ENCODE data around the gene SLC8A3. TPM values are rescaled to one million over a fixed set of nuclear protein-coding genes. Genes with fewer than 3 reads are reported as not detected.

The SLC8A3 gene
- total RNA-seq, 4 donors from 2014 or later: 0.09 to 1.7 (median 0.23) TPM; not detected in 1

DNA sequence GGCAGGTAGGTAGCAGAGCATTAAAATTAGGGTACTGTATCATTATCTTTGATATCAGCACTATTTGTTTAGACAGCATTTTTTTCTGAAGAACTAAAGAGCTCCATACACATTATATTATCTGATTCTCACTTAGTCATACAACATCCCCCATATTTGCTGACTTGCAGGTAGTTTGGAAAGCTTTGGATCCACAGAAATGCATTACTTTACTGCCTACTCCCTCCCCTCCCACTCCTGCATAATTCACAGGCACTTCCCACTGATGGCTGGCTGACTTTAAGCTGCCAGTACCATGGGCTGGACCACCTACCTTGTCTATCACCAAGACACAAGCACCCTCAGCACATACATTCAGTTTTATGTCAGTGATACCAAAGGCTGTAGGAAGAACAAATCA lies 110.4 kb downstream of the SLC8A3 start:
- Histone ChIP-seq H3K4me3 (no peak overlapping the region), H3K27ac (no peak overlapping the region), H3K27me3 (peaks cover 0 to 38% (median 0%) of the 10 kb centered on the region in 4 donors), H3K4me1 (no peaks in the 10 kb centered on the region), H3K36me3 (no peaks in the 10 kb centered on the region), H3K9me3 (no peaks in the 10 kb centered on the region)
- TF ChIP-seq POLR2A (IDR thresholded peaks at IDR 0.05): no peak
- TF ChIP-seq, protein P1, sequence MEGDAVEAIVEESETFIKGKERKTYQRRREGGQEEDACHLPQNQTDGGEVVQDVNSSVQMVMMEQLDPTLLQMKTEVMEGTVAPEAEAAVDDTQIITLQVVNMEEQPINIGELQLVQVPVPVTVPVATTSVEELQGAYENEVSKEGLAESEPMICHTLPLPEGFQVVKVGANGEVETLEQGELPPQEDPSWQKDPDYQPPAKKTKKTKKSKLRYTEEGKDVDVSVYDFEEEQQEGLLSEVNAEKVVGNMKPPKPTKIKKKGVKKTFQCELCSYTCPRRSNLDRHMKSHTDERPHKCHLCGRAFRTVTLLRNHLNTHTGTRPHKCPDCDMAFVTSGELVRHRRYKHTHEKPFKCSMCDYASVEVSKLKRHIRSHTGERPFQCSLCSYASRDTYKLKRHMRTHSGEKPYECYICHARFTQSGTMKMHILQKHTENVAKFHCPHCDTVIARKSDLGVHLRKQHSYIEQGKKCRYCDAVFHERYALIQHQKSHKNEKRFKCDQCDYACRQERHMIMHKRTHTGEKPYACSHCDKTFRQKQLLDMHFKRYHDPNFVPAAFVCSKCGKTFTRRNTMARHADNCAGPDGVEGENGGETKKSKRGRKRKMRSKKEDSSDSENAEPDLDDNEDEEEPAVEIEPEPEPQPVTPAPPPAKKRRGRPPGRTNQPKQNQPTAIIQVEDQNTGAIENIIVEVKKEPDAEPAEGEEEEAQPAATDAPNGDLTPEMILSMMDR (IDR thresholded peaks at IDR 0.05): no peak
- DNase-seq: no peak
- intact Hi-C loops (cut with DNase I): no loop called here

DNA sequence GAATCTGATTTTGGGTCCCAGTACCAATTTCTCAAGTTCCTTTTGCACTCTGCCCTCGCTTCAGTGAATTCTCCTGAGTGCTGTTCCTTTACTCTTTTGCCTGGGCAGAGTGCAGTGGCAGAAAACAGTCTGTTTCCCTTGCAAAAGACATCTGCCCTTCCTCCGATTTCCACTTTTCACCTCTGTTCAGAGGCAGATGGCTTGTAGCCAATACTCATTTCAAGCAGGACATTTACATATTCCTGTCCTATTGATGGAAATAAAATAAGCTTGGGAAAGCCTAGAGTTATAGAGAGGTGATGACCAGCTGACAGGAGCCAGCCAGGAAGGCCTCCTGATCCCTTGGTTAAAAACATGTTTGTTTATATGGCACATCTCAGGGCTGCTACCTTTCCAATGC lies 111.0 kb downstream of the SLC8A3 start:
- TF ChIP-seq, protein P1 (IDR thresholded peaks at IDR 0.05): no peak
- no peak for TF ChIP-seq POLR2A (IDR thresholded peaks at IDR 0.05)
- Histone ChIP-seq H3K4me1 (no peaks in the 10 kb centered on the region), H3K36me3 (no peaks in the 10 kb centered on the region), H3K27ac (no peak overlapping the region), H3K9me3 (no peaks in the 10 kb centered on the region), H3K27me3 (peaks cover 0 to 32% (median 0%) of the 10 kb centered on the region in 4 donors), H3K4me3 (no peak overlapping the region)
- WGBS, 2 donors: 22 to 26% methylated on average over 2 of the region's 2 CpGs
- no peak for DNase-seq
- intact Hi-C loops (cut with DNase I): no loop called here

DNA sequence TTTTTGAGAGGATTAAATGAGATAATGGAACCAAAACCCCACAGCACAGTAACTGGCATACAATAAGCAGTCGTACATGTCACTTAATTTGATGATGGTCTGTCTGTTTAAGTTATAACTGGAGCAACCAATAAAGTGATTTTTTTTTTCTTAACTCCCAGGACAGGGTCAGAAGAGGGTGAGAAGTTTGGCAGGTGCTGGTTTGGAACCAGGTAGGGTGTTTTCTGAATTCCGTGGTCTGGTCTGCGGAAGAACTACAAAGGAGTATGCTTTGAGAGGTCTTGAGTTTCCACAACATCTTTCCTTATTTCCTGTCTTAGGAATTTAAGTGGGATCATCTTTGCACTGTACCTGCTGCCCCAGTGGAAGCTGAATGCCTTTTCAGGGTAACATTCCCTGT lies 111.7 kb downstream of the SLC8A3 start:
- Histone ChIP-seq H3K27ac (no peak overlapping the region), H3K4me3 (no peak overlapping the region), H3K4me1 (no peaks in the 10 kb centered on the region), H3K27me3 (peaks cover 0 to 29% (median 0%) of the 10 kb centered on the region in 4 donors), H3K36me3 (no peaks in the 10 kb centered on the region), H3K9me3 (no peaks in the 10 kb centered on the region)
- no peak for DNase-seq
- intact Hi-C loops (cut with DNase I): no loop called here
- no peak for TF ChIP-seq POLR2A (IDR thresholded peaks at IDR 0.05)
- TF ChIP-seq, protein P1 (IDR thresholded peaks at IDR 0.05): no peak
- 79 to 84% methylated on average over 3 of the region's 3 CpGs for WGBS, 2 donors

DNA sequence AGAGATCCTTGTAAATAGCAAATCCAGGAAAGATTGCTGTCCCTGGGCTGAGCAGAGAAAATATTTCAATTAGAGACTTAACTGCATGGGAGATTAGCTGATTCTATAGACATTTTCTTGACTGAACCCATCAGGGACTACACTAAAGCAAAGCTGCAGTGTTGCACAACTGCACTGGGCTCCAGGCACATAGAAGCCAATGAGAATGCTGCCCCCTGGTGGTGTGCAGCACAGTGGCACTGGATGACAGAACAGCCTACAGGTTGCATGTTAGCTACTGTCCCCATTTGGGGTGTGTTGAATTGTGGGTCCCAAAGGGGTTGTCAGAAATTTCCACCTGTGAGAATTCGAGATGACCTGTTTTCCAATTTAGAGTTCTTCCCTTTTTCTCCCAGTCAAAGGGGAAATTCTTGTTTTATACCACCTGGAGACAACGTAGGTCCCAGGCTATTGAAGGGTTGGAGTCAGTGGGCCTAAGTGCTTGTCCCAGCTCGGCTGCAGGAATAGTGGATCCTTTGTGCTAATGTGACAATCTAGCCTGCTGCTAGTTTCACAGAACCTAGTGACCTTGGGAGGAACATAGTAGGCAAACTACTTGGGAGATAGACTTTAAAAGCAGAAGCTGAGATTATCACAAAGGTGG lies 114.7 kb downstream of the SLC8A3 start:
- Histone ChIP-seq H3K4me3 (no peak overlapping the region), H3K9me3 (no peaks in the 10 kb centered on the region), H3K4me1 (no peaks in the 10 kb centered on the region), H3K36me3 (no peaks in the 10 kb centered on the region), H3K27ac (no peak overlapping the region), H3K27me3 (peaks cover 0 to 19% (median 0%) of the 10 kb centered on the region in 4 donors)
- intact Hi-C loops (cut with DNase I): no loop called here
- no peak for DNase-seq
- TF ChIP-seq, protein P1 (IDR thresholded peaks at IDR 0.05): peak; percentile 14 to 79 (median 66)
- TF ChIP-seq POLR2A (IDR thresholded peaks at IDR 0.05): no peak
- 20 to 42% methylated on average over 2 to 3 of the region's 3 CpGs for WGBS, 2 donors

DNA sequence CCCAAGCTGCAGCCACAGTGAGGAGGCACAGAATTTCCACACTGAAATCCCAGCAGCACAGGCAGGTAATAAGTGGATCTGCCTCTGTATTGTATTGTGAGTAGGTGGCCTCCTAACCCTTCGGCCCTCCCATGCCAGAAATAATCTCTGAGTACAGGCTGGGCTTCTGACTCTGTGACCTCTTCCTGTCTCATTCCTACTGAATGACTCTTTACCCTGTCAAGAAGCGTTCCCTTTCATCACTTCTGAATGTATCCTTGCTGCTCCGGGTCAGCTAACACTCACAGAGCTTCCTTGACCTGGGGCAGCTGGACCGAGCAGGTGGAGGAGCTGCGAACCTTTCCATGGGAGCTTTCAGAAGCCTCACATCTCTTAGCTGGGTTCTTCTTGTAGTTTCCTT lies 119.6 kb downstream of the SLC8A3 start:
- no peaks in the 10 kb centered on the region for H3K4me1 ChIP-seq
- intact Hi-C loops (cut with DNase I): no loop called here
- WGBS, 2 donors: 38 to 65% methylated on average over 5 of the region's 5 CpGs

More for the DNA sequence above, 119.6 kb downstream of the SLC8A3 start:
- H3K9me3 ChIP-seq: no peaks in the 10 kb centered on the region
- no peak overlapping the region for H3K4me3 ChIP-seq
- TF ChIP-seq POLR2A (IDR thresholded peaks at IDR 0.05): no peak
- TF ChIP-seq, protein P1 (IDR thresholded peaks at IDR 0.05): no peak
- H3K36me3 ChIP-seq: no peaks in the 10 kb centered on the region
- peaks cover 0 to 6% (median 0%) of the 10 kb centered on the region in 4 donors for H3K27me3 ChIP-seq
- H3K27ac ChIP-seq: no peak overlapping the region
- DNase-seq: no peak
